A673 (cell line): ENCODE results near the gene TJP1.

ENCODE experiments used
- EZH2 ChIP-seq: fragments of 200-600 bp; sonication (generic); IDR thresholded peaks from 2 replicates; pipeline ENCODE4 v1.6.1; 2017; ENCODE audit warnings: borderline replicate concordance, low read depth, mild to moderate bottlenecking, mixed read lengths, antibody characterized with exemption, low read length; ENCODE audit not compliant: poor library complexity, severe bottlenecking
- TF ChIP-seq, protein P1 (sequence below): fragments of 300-800, 200-600 bp; sonication (generic); conservative IDR thresholded peaks from 2 replicates; pipeline ENCODE4 v1.5.1; 2017; ENCODE audit warnings: low read depth, mild to moderate bottlenecking, antibody characterized with exemption, low read length, moderate library complexity, mixed read lengths

DNA sequence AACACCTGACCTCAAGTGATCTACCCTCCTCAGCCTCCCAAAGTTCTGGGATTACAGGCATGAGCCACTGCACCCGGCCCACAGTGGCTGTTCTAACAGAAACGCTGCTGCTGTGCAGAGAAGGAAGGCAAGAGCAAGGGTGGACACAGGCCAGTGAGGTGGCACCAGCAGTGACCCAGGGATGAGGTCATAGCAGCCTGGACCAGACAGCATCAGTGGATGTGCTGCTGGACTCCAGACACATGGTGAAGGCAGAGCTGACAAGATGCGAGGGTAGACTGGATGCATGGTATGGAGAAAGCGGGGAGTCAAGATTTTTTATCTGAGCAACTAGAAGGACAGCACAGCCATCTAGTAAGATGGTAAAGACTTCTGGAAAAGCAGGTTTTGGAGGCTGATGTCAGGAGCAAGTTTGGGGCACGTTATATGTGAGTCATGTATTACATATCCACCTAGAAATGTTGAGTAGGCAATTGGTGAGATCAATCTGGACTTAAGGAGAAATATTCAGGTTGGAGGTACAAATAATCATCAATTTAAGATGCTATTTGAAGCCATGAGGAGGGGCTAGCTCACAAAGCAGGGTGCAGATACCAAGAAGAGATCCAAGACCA is 22.1 kb upstream of the TJP1 start:
- TF ChIP-seq, protein P1, sequence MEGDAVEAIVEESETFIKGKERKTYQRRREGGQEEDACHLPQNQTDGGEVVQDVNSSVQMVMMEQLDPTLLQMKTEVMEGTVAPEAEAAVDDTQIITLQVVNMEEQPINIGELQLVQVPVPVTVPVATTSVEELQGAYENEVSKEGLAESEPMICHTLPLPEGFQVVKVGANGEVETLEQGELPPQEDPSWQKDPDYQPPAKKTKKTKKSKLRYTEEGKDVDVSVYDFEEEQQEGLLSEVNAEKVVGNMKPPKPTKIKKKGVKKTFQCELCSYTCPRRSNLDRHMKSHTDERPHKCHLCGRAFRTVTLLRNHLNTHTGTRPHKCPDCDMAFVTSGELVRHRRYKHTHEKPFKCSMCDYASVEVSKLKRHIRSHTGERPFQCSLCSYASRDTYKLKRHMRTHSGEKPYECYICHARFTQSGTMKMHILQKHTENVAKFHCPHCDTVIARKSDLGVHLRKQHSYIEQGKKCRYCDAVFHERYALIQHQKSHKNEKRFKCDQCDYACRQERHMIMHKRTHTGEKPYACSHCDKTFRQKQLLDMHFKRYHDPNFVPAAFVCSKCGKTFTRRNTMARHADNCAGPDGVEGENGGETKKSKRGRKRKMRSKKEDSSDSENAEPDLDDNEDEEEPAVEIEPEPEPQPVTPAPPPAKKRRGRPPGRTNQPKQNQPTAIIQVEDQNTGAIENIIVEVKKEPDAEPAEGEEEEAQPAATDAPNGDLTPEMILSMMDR: no peak
- no peak for TF ChIP-seq EZH2
